Measurements from ENCODE around the gene NCKAP5. TPM values are rescaled to one million over a fixed set of nuclear protein-coding genes. Genes with fewer than 3 reads are reported as not detected.

NCKAP5 gene
- total and polyA plus RNA-seq, 2 experiments from 2014 or later, result 2.2 to 5.5 TPM

- Histone ChIP-seq H3K4me1 (ENCODE audit: insufficient read depth) (peaks cover 14% of the 10 kb centered on the region), H3K9me3 (ENCODE audit: low read depth) (no peaks in the 10 kb centered on the region), H3K27me3 (no peaks in the 10 kb centered on the region), H4K20me1 (ENCODE audit: insufficient read depth, poor library complexity, severe bottlenecking) (no peaks in the 10 kb centered on the region), H3K4me2 (no peak overlapping the region), H3K79me2 (no peaks in the 10 kb centered on the region), H3K36me3 (replicated peaks; ENCODE audit: insufficient read depth, low read depth) (no peaks in the 10 kb centered on the region), H3K27ac (no peak overlapping the region), H2AFZ (no peak overlapping the region), H3K9me2 (replicated peaks; ENCODE audit: insufficient read depth) (no peaks in the 10 kb centered on the region), H3K4me3 (no peak overlapping the region)
- DNase-seq (ENCODE audit: low spot score), result no peak
- WGBS (ENCODE audit: low lambda C conversion rate, missing lambda C conversion rate), result 22% methylated on average over 5 of the region's 5 CpGs
- TF ChIP-seq, protein P1, sequence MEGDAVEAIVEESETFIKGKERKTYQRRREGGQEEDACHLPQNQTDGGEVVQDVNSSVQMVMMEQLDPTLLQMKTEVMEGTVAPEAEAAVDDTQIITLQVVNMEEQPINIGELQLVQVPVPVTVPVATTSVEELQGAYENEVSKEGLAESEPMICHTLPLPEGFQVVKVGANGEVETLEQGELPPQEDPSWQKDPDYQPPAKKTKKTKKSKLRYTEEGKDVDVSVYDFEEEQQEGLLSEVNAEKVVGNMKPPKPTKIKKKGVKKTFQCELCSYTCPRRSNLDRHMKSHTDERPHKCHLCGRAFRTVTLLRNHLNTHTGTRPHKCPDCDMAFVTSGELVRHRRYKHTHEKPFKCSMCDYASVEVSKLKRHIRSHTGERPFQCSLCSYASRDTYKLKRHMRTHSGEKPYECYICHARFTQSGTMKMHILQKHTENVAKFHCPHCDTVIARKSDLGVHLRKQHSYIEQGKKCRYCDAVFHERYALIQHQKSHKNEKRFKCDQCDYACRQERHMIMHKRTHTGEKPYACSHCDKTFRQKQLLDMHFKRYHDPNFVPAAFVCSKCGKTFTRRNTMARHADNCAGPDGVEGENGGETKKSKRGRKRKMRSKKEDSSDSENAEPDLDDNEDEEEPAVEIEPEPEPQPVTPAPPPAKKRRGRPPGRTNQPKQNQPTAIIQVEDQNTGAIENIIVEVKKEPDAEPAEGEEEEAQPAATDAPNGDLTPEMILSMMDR (IDR thresholded peaks at IDR 0.05; ENCODE audit: poor library complexity), result no peak
- TF ChIP-seq EZH2phosphoT487 (IDR thresholded peaks at IDR 0.05; ENCODE audit: low read depth, severe bottlenecking, unreplicated experiment), result no peak
- TF ChIP-seq EZH2 (IDR thresholded peaks at IDR 0.05; ENCODE audit: borderline replicate concordance), result no peak
Measured at GRCh38 chr2:133422931-133423351, 145.3 kb downstream of the NCKAP5 start.

DNA sequence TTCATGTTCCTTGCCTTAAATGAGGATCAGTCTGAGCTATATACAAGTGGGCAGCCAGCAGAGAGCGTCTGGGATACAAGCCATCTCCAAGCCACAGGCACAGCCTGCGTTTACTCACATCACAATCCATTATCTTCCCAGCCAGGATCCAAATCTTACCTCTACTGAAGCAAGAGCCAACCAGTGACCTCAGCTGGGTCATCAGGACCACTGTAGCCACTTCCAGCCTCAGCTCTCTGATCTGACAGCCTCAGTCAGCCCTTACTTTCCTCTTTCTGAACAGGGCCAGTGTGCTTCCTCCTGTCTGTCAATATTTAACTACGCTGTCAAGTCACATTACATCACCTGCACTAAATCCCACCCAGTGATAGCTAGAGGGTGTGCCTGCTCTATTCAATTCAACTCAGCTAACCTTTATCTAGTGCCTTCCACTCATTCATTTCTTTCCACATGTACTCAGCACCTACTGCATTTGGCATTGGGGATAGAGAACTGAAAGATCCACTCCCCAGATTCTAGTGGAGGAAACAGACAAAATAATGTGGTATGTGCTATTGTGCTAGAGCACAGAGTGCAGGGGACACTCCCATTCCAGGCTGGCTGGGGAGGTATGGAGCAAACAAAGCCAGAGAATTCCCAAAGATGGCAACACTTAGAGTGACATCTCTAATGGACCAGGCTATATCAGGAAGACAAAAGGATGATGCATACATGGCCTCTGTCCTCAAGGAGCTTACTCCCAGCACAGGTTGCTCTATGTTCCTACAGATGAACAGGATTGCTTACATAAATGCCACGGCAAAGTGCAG, 146.5 kb downstream of the NCKAP5 start:
- Histone ChIP-seq H3K27me3 (no peaks in the 10 kb centered on the region), H3K4me2 (peak overlapping the region; percentile 55), H4K20me1 (ENCODE audit: insufficient read depth, poor library complexity, severe bottlenecking) (no peaks in the 10 kb centered on the region), H3K27ac (peak overlapping the region; percentile 51), H3K4me3 (no peak overlapping the region), H2AFZ (no peak overlapping the region), H3K79me2 (no peaks in the 10 kb centered on the region), H3K4me1 (ENCODE audit: insufficient read depth) (peaks cover 14% of the 10 kb centered on the region), H3K9me3 (ENCODE audit: low read depth) (no peaks in the 10 kb centered on the region), H3K9me2 (replicated peaks; ENCODE audit: insufficient read depth) (no peaks in the 10 kb centered on the region), H3K36me3 (replicated peaks; ENCODE audit: insufficient read depth, low read depth) (no peaks in the 10 kb centered on the region)
- DNase-seq (ENCODE audit: low spot score), result peak; percentile 66
- TF ChIP-seq EZH2phosphoT487 (IDR thresholded peaks at IDR 0.05; ENCODE audit: low read depth, severe bottlenecking, unreplicated experiment) (no peak), EZH2 (IDR thresholded peaks at IDR 0.05; ENCODE audit: borderline replicate concordance) (no peak)
- TF ChIP-seq, protein P1 (IDR thresholded peaks at IDR 0.05; ENCODE audit: poor library complexity), result no peak
- WGBS (ENCODE audit: low lambda C conversion rate, missing lambda C conversion rate), result 39% methylated on average over 4 of the region's 4 CpGs

- peaks cover 14% of the 10 kb centered on the region for H3K4me1 ChIP-seq (ENCODE audit: insufficient read depth)
- H3K79me2 ChIP-seq, result no peaks in the 10 kb centered on the region
- TF ChIP-seq, protein P1 (IDR thresholded peaks at IDR 0.05; ENCODE audit: poor library complexity), result no peak
- TF ChIP-seq EZH2 (IDR thresholded peaks at IDR 0.05; ENCODE audit: borderline replicate concordance), result no peak
- no peak for TF ChIP-seq EZH2phosphoT487 (IDR thresholded peaks at IDR 0.05; ENCODE audit: low read depth, severe bottlenecking, unreplicated experiment)
- peak overlapping the region; percentile 51 for H3K27ac ChIP-seq
- no peaks in the 10 kb centered on the region for H4K20me1 ChIP-seq (ENCODE audit: insufficient read depth, poor library complexity, severe bottlenecking)
- no peaks in the 10 kb centered on the region for H3K9me2 ChIP-seq (replicated peaks; ENCODE audit: insufficient read depth)
- no peak for DNase-seq (ENCODE audit: low spot score)
- no peak overlapping the region for H2AFZ ChIP-seq
- H3K27me3 ChIP-seq, result no peaks in the 10 kb centered on the region
- WGBS (ENCODE audit: low lambda C conversion rate, missing lambda C conversion rate), result 72% methylated on average over 6 of the region's 6 CpGs
- no peak overlapping the region for H3K4me3 ChIP-seq
- no peaks in the 10 kb centered on the region for H3K36me3 ChIP-seq (replicated peaks; ENCODE audit: insufficient read depth, low read depth)
- H3K9me3 ChIP-seq (ENCODE audit: low read depth), result no peaks in the 10 kb centered on the region
- H3K4me2 ChIP-seq, result peak overlapping the region; percentile 55
Measured at GRCh38 chr2:133420788-133421187, 147.5 kb downstream of the NCKAP5 start.
